IPS-11a (cell line): Measurements from ENCODE around the gene KISS1.

ENCODE experiments used
- H3K4me3 ChIP-seq: one replicate; pipeline ENCODE4 v1.5.1; 2013; ENCODE audit warnings: low read depth, low read length, control low read depth

Gene KISS1

DNA sequence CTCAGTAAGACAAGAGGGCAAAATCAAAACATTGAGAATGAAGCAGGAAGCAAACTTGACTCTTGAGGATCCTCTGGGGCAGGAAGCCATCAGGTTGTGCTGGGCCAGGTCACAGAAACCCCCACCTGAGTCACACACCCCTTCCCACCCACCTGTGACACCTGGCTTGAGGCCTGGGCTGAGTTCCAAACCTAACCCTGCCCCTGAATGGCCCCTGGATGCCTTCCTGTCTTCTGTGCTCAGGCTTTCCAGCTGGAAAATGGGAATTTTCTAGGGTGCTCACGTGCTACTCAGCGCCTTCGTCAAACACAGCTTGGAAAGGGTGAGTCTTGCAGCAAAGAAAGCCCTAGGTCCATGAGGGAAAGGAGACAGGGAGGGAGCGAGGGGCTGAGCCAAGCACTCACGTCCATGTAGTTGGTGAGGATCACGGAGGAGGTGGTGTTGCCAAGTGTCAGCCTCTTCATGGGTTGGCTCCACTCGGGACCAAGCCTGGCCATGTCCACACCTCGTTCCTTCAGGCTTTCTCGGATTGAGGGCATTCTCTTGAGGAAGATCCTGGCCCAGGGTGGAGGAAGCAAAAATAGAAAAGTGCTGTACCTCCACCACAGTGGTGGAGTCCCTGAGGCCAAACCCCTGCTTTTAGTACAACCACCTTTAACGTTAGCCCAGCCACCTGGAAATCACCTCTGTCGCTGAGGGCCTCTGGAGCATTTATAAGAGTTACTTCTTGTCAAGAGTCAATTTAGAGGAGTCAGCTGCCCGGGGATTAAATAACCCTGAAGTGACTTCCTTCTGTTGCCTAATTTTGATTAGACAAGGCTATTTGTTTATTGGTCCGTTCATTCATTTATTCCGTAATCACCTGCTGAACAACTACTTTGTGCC lies 34.4 kb downstream of the KISS1 start:
- no peak overlapping the region for H3K4me3 ChIP-seq

DNA sequence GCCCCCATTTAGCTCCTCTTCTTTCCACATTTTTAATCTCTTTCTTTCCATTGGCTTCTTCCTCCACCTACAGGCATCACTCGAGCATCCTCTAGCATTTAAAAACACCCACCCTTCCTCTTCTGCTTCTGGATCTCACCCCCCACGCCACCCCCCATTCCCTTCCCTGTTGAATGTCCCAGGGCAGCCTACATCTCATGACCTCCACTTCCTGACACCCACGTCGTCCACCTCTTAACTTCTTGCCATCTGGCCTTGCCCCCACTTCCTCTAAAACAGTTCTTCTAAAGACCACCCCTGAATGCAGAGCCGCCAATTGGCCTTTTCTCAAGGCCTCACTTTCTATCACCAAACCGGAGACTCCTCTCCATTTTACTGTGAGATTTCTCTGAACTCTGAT lies 38.3 kb downstream of the KISS1 start:
- H3K4me3 ChIP-seq: no peak overlapping the region

DNA sequence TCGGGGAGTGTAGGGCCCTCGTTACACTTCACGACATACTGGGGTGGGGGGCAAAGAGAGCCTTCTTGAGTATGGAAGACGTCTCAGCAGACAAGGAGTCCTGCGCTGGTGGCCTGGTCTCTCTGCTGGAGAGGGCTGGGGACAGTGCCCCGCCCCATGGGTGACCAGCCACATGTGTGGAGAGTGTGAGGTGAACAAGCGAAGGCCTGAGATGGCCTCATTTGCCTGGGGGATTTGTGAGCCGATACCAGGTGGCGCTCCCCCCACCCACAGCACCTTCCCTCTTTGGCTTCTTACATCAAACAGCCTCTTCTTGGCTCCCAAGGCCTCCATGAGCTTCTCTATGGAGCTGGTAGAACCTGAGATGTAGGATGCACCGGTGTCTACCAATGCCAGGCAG lies 40.4 kb downstream of the KISS1 start:
- no peak overlapping the region for H3K4me3 ChIP-seq

DNA sequence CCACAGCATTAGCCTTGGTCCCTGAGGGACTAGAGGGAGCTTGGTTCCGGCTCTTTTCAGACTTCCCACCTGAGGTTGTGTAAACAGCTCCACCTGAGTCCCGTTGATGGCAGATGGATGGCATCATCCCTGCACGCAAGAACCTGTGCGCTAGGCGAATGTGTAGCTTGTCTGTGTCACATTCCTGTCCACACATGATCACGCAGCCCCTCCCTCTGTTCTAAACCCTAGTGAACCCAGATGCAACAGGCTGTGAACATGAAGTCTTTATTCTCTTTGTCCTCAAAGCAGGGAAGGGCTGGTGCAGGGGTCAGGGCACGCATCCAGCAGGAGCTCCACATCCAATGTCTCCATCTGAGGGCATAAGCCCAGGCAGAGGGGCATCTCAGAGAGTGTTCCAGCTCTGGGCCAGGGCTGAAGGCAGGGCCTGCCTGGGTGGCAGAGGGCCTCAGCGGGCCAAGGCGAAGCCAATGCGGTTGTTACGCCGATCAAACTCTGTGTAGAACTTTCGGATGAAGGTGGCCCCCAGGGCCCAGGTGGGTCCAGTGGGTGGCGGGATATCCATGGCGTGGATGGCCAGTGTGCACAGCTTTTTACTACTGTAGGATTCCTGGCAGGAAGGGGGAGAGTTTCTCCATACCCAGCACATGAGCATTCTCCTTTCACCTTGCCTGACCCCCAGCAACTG lies 41.6 kb downstream of the KISS1 start:
- H3K4me3 ChIP-seq: no peak overlapping the region

DNA sequence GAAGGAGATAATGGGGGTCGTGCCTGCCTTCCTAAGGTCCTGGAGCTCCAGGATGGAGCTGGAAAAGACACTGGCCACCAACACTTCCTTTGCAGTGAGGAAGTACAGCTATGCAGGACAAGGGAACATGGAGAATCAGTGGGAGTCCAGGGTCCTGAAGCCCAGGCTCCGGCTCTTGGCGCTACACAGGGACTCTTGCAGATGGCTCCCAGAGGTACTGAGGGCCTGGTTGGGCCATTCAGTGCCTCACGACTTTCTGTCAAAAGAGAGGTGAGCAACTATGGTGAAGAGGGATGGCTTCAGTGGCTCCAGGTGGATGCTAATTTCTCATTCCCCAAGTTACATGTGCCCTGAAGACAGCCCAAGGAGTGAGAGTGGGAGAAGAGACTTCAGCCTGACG lies 42.6 kb downstream of the KISS1 start:
- H3K4me3 ChIP-seq: no peak overlapping the region

DNA sequence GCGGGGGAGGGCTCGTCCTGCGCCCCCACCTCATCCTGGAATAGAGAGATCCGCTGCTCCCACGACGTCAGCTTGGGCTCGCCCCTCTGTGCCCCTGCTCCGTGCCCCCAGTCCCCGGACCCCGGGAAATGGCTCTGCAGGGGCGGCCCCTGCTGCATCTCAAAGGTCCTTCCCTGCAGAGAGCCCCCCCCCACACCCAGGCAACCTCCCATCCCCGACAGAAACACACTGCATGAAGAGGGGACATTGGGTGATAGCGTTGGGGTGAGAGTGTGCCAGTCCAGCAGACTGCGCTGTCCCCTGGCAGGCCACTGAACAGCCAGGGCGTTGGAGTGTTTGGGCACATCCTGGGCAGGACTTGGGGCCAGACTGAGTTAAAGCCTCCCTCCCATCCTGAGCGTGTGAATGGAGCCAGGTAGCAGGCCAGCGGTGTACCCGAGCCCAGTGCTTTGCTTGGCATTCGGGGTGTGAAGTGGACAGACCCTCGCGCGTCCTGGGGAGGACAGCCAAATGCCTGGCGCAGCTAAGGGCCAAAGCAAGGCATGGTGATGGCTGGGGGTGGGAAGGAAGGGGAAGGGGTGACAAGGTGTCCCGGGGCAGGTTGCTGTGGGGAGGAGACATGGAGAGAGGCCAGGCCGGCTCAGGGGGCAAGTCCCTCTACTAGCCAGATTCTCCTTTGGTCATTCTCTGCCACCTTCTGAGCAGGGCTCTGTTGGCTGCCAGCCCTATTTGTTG lies 43.8 kb downstream of the KISS1 start:
- H3K4me3 ChIP-seq: peak overlapping the region; percentile 47

DNA sequence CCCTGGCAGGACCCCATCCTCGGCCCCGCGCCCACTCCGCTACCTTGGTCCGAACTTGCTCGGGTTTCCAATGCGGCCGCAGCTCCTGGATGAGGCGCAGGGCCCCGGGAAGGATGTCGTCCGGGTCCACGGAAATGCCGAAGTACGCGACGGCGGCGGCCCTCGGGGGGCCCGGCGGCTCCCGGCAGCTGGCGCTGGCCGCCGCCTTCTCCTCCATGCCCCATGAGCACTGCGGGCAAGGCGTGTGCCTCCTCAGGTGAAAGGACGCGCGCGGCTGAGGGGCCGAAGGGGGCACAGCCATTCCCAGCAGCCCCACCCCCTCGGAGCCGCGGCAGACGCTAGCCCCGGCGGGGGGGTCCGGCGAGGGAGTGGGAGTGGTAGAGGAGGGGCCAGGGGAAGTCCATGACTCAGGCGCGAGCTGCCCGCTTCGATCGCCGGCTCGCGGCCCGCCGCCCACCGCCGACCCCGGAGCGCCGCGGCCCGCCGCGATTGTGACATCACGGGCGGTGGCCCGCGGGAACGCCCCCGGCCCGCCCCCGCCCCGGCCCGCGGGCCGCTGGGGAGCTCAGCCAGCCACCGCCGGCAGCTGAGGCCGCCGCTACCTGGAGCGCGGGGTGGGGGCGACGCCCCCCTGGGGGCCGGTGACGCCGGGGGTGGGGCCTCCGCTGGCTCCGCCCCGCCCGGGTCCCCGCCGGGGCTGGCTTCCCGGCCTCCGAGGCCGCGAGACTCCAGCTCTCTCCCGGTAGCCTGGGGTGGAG lies 44.6 kb downstream of the KISS1 start, which contains the start of gene ETNK2:
TSS of gene ETNK2 (minus strand) at position 493 of the 758 bp plus-strand sequence. CDS start at position 301, 192 bp downstream.
- peak within 1 kb of the TSS; percentile 66 for H3K4me3 ChIP-seq

DNA sequence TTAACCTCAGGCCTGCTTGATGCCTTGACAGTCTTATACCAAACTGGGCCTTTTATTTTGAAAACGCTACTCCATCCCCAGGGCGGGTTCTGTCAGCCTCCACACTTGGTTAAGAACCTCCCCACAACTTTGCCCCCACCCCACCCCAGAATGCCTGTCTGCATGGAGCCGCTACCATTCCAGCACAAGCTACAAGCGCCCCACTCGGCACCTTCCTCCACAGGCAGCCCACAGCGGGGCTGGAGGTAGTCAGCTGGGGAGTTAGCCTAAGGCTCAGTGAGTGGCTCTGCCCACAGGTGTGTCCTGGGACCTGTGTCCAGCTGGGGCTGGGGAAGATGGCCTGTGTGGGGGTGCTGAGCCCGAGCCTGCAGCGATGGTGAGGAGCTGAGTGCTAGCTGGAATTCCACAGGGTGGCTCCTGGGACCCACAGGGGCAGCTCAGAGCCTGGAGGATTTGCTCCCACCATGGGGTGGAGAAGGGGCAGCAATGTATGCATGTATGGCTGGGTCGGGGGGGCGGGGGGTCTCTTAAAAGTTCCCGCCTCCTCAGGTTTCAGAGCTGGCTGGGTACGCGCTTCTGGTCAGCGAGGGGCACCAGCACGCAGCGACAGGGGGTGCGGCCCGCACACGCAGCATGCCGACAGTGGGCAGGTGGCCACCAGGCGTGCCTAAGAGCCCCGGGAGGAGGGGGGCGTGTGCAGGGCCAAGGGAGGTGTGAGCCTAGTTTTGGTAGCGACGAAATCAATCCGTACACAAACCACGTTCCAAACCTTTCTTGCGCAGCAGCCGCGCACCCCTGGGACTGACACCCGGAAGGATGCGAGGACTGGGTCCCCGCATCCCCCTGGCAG lies 45.4 kb downstream of the KISS1 start:
- H3K4me3 ChIP-seq: peak overlapping the region; percentile 66

DNA sequence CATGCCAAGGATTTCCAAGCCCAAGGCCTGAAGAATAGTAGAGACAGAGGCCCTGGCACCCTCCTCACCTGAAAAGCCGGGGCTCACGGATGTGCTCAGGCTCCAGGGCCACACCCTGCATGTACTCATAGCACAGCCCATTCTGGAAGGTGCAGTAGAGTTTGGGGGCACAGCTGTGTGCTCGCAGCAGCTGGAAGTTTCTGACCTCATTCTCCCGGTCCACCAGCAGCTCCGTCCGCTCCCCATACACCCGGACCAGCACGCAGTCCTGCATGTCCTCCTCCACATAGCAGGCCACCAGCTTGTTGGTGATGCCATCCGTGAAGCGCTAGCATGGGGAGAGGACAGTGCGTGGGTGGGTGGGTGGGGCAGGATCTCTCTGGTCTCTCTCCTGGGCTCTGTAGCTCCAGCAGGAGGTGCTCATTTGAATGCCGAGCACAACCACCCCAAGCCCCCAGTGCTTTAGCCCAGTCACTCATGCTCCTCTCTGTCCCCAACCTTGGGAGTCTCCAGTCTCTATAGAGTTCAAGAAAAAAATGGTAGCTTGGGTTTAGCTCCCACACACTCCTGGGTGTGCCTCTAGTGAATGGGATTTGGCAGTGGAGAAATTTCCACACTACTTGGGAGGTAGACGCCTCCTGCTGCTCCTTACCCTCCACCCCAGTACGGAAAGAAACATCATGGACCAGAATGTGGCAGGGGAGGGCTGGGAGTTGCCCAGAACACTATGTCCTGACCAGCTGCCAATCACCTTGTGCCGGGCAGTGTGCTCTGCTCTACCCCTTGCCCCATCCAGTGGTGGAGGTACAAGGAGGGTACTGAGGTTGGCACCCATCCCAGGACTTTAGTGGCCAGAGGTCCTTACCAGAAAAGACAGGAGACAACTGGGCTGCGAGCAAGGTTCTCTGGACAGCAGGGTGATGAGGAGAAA lies 46.4 kb downstream of the KISS1 start:
- no peak overlapping the region for H3K4me3 ChIP-seq

DNA sequence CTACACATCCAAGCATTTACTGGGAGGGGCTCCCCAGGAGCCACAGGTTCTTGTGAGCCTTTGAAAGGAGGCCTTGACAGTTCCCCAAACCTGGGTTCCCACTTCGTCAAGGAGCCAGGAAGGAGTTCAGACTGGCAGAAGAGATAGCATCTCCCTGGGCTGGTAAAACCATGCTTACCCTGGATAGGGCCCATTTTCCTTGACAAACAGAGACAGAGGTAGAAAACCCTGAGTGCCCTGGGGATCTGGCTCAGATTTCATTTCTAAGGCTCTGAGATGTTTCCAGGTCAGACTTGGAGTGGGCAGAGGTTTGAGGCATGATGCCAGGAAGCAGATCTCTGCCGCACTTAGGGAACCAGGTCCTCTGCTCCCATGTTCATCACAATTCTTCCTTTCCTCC lies 47.2 kb downstream of the KISS1 start:
- H3K4me3 ChIP-seq: no peak overlapping the region

DNA sequence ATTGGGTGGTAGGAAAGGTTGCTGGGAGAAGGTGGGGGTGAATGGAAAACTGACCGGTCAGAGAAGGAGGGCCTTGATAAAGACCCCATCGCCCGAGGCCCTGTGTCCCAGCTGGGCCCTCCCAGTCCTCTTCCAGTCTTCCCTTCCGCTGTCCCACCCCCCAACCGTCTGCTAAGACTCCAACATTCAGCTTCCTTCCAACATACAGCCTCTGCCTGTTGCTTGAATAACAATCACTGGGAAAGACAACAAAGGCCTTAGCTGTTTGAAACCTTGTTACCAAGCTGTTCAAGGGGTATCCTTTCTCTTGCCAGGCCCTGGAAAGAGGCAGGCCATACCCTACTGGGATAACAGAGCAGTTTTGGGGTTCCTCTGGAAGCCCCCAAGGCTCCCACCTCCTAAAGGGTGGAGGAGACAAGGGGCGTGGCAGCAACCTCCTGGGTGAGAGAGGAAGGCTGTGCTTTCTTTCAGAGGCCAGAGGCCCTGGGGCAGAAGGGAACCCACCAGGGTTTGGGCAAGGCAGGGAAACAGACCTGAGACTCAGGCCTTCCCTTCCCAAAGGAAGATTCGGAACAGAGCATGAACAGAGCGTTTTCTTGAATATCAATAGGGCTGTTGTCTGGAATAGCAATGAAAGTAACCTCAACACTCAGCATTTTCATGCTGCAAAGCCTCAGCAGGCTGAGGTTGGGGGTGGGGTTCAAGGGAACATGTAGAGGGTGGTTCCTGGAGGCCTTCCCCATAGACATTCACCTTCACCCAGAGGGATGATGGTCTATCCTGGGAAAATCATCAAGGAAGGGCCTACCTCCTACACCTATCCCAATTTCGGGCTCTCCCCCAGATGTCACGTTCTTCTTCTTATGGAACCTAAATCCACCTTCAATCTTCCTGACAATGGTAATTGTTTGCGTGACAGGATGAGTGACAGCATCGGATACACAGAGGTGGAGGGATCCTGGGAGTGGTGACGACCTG lies 48.6 kb downstream of the KISS1 start:
- H3K4me3 ChIP-seq: no peak overlapping the region

DNA sequence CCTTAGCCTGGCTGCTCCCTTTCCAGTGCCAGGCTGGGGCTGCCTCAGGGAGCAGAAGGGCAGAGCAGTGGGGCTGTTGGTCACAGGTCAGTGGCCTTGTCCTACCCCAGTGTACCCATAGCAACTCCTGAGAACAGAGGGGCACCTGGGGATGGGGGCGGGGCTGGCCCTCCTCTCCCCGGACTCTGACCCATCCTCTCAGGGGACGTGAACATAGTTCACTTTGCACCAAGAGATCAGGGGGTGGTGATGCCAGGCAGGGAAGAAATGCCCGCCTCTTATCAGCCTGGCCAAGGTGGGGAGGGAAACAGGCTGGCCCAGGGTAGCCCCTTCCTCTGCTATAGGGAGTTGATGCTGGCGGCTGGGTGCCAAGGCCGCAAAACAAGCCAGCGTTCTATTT lies 49.3 kb downstream of the KISS1 start:
- H3K4me3 ChIP-seq: no peak overlapping the region

DNA sequence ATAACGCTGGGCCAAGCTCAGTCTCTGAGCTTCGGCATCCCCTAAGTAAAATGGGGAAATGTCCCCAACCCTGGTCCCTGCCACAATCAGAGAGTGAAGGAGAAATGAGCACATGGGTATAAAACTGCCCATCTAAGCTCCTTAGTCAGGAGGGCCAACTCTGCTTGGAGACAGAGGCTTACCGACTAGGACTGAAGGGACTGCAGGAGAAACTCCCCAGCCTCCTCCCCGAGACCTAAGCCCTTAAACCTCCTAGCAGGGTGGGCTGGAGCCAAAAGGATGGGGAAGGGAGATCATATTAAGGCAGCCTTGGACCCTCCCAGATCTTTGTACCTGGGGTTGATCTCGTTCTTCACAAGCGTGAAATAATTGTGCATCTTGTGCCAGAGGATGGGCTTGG lies 50.0 kb downstream of the KISS1 start:
- no peak overlapping the region for H3K4me3 ChIP-seq

DNA sequence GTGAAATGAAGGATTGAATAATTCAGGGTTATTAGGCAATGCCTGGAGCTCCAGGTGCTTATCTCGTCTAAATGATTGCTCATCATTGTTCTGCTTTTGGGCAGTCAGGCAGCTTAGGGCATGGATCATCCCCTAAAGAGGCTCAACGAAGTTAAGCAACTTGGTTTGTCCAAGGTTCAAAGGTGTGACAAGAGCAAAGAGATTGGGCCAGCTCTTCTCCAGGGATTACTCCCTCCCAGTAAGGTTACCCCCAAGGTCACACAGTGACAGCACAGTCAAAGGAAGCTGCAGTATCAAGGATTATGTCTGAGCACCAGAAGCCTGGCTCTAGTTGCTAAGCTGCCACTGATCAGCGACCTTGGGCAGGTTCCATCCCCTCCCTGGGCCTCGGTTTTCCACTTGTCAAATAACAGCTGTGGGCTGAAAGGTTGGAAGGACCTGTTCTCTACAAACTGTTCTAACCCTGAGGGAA lies 51.2 kb downstream of the KISS1 start:
- H3K4me3 ChIP-seq: no peak overlapping the region

DNA sequence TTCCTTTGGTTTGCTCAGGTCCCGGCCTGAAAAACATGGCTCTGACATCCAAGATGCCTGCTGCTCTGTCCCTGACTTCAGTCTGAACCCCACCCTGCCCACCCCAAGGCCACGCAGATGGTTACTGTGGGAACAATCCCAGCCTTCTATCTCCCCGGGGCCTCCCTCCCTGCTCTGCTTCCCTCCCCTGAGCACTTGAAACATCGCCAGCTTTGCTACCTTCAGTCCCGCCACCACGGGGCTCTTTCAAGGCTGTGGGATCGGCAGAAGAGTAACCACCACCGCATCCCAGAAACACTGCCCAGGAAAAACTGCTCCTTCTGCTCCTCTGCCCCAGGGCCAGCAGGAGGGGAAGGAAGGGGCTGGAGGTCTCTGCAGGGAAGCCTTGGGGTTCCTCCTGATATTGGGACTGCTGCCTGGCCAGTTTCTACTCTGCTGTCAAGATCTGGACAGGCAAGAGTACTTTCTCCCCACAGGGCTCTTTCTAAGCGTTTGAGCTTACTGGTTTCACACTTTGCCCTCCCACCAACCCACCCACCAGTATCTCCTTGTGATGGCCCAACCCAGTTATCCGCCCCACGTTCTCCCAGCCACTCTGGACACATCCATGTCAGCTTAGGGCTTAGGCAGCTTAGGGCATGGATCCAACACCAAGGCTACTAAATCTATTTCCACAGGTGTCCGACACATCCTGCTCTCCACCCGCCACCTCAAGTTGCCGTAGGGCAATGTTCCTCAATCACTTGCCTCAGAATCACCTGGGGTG lies 52.8 kb downstream of the KISS1 start:
- no peak overlapping the region for H3K4me3 ChIP-seq

DNA sequence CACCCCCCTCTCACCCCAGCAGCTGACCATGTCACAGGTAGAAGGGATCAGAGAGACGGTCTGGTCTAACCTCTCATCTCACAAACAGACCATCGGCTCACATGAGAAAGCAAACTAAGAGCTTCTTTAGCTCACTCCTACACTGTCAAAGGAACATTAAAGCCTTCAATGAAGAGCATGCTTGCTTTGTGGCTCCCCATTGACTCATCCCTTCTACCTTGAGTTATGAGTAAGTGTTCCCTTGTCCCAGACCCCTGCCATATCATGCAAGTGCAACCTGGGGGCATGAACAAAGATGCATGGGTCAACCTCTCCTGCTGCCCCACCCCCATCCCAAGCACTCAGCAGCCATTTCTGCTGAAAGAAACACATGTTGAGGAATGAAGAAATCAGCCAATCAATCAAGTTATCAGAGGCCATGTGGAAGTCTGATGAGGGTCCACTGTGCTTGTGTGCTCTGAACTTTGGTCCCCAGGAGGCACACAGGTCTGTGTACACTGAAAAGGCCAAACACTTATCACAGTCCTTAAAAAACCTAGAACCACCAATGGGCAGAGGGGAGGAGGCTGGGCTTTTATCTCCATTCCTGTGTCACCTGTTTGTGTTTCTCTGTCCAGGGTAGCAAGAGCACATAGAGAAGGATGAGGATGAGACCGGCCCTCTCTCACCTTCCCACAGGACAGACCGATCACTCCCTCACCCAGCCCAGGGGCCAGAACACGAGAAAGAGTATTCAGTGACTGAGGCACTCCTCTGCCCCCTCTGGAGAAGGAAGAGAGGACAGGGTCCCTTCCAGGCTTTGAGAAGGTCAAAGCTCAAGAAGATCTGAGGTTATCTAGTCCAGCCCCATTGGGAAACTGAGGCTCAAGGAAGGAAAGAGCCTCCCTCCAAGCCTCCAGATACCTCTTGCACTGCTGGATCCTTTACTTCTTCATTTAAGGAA lies 54.0 kb downstream of the KISS1 start:
- H3K4me3 ChIP-seq: no peak overlapping the region
